ENCODE measurements around the gene TCP1.
"Not testable (repeated sequence)": the region's sequence is repeated elsewhere in the genome, so short reads cannot be mapped to it uniquely, and the experiment has no call there.

The TCP1 gene

DNA sequence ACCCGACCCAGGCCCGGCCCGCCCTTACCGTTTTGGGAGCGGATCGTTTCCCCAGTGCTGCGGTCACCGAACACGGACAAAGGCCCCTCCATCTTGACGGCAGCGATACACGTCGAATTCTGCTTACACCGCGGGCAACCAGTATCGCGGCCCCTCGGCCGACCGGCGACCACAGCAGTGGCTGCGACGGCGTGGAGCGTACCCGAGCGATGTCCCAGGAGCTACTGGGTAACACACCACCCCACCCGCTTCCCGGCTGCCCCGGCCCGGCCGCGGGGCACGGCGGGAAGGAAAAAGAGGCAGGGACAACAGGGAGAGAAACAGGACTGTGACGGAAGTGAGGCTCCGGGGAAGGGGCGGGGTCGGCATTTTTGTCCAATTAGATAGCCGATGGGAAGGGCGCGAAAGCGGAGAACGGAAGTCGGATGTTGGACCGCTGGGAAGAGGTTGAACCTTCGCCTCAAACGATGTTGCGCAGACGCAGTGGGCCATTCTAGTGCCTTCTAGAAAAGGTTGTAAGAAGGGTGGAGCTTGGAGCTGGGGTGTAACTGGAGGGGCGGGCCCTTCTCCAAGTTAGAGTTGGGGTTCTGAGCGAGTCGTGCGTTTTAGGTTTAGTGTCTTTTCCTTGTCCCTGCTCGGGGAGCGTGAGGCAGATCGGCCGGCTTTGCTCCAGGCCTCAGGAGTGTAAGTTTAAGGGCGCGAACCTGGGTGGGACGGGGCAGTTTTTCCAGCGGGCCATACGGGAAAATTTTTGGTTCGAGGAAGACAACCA lies at the start of gene TCP1:
TCP1 (minus strand) TSS at position 226 of the 772 bp plus-strand sequence; CDS start at position 92, 134 bp downstream.
- peak; percentile 99 for DNase-seq (ENCODE audit: low spot score)

- DNase-seq (ENCODE audit: low spot score) = no peak
Observed at GRCh38 chr6:159838020-159838744, 48.8 kb upstream of the TCP1 start.

GRCh38 chr6:159837511-159837910 lies 48.1 kb upstream of the TCP1 start:
- DNase-seq (ENCODE audit: low spot score) = no peak

DNA sequence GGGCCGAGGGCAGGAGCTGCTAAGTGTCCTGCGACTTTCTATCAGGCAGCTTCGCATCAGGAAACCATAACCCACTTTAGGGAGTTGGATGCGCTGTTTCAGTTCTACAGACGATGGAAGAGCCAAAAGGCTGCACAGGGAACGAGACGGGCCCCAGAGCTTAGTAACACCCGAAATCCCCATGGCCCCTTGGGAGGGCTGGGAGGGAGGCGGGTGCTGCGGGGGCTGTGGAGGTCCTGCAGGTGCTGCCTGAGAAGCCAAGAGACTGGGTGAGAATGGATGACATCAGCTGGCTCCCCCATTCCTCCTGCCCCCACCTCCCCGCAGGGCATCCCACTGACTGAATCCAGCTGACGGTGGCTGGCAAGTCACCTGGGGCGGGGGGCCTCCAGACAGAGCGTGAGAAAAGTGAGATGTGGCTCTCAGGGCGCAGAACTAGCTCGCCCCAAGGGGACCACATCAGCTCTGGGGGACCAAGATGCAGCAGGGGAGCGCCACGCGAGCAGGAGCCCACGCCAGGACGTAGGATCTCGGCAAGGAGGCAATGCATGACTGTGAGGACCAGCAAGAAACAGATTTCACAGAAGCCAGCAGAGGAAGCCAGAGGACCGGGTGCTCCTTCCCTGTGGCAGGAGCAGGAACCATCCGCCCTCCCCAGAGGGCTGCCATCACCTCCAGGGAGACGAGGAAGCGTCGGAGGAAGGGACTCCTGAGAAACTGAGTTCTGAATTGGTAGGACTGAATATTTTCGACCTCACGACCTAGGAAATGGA lies 47.5 kb upstream of the TCP1 start:
- DNase-seq (ENCODE audit: low spot score) = no peak

DNA sequence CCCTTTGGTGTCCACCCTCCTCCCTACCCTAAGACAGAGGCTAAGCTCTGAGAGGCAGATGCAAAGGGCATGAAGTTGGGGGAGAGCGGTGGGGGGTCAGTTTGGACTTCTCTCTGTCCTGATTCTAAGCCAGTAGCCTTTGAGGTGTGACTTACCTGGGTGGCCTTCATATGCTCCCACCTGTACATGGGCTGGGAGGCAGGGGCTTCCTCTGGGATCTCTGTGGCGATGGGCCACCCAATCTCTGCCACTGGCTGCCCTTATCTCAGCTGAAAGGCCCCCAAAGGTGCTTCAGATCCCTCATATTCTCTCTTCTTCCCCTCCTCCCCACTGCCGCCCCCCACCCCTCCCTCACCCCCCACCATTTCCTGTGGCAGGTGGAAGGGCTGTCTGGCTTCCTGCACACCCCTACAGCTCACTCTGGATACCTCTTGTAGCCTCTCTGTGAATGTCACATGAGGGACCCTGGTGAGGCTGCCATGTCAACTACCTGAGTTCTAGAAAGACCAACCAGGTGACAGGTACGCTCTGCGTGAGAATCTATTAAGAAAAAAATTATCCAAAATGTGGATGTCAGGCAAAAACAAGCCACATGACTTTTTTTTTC lies 44.7 kb upstream of the TCP1 start:
- DNase-seq (ENCODE audit: low spot score) = no peak

DNA sequence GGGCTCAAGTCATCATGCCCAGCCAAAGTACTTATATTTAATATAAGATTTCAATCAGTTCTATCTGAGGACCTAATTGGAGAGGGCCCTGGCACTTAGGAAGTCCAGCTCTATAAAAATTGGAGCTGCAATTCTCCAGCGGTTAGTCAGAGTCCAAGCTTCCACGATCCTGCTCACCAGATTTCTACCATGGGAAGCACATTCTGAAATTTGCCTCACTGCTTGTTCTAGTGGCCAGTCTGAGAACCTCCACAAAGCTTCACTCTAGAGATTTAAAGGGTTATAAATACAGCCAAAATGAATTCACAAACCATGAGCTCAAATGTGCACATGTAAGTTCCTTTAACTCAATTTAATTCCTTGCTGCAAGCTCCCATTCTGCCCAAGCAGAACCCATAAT lies 44.2 kb upstream of the TCP1 start:
- no peak for DNase-seq (ENCODE audit: low spot score)

- DNase-seq (ENCODE audit: low spot score) = no peak
Observed at GRCh38 chr6:159832946-159833345, 43.5 kb upstream of the TCP1 start.

DNA sequence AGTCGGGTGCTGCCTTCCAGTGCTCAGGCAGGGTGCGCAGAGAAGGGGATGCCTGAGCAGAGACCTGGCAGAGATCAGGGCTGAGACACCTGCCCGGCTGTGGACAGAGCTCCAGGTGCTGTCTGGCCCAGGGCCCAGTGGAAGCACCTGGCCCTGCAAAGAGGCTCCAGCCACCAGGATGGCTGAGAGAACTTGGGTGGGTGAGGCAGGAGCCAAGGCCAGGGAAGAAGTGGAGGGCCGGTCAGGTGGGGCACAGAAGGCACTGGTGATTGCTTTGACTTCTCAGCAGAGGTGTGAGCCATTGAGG lies 41.9 kb upstream of the TCP1 start:
- no peak for DNase-seq (ENCODE audit: low spot score)

DNA sequence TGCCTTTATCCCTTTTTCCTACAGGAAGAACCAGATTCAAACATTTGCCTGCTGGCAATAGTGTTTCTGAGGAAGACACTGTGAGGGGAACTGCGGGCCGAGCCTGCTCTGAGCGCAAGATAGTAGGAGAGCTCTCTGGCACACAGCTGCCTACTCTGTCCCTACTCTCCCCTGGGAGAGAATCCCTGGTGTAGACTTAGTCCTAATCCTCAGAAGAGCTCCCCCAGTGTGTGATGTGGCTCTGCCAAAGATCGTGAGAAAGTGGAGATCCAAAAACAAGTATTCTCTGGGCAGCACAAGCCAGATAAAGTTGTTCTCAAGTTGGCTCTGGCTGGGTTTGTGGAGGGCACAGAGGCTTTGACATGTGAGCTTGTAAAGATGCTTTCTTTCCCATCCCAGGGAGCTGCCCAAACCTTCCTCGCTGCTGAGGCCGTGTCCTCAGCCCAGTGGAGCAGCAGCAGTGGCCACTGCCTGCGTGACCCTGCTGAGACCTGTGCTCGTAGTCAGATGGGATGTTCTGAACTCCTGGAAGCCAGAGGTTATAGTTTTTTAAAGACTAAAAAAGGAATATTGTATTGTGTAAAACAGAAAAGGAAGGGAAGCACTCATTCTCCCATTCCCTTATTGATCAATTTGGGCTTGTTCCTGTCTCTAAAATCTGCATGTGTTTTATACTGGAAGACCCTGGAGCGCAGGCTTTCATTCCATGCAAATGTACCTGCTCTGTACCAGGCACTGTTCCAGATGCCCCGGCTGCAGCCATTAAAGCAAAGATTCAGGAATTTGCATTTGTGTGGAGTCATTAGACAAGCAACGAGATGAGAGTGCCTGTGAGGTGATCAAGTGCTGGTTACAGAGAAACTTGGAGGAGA lies 41.3 kb upstream of the TCP1 start:
- no peak for DNase-seq (ENCODE audit: low spot score)

- no peak for DNase-seq (ENCODE audit: low spot score)
Observed at GRCh38 chr6:159829526-159829925, 40.1 kb upstream of the TCP1 start.

- no peak for DNase-seq (ENCODE audit: low spot score)
Observed at GRCh38 chr6:159828074-159828473, 38.7 kb upstream of the TCP1 start.

DNA sequence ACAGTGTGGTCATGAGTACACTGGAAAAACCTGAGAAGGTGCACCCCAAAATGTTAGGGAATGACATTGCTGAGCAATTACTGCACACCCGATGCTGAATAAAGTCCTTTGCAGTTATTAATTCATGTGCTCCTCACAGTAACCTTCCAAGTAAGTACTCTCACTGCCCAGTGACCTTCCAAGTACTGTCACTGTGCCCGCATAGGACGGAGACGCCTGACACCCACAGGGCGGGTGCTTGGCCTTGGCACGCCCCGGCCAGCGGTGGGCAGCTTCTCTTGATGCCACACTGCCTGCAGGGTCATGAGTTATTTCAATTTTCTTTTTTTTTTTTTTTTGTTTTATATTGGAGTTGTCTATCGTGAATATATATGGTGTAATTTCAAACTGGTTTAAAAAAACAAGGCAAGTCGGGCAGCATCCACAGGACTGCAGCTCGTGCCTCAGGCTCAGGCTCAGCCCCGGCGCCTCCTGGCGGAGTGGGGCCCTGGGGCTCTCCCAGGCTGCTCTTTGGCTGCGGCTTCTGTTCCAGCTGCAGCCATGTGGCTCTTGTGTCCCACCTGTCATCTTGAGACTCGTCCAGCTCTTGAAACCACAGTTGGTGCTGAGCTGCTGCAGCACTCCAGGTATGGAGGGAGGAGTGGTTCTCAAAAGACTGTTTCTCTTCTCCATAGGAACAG lies 37.7 kb upstream of the TCP1 start:
- no peak for DNase-seq (ENCODE audit: low spot score)

DNA sequence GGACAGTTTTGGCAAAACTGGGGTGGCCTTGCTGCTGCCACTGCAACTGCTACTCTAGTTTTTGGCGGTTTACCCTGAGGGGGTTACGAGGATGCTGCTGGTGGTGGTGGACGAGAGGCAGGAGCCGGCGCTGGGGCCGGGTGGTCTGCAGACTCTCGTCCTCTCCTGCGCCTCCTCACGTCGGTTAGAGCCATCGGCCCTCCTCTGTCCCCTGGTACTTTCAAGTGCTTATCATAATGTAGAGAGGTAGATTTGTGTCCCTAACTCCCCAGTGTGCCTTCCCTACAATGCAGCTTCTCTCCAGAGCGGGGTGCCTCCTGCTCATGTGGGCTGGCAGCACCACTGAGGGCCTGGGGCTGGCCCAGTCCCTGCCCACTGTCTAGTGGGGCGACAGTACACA lies 36.6 kb upstream of the TCP1 start:
- no peak for DNase-seq (ENCODE audit: low spot score)

GRCh38 chr6:159824690-159825089 lies 35.3 kb upstream of the TCP1 start:
- not testable (repeated sequence) for DNase-seq (ENCODE audit: low spot score)

GRCh38 chr6:159823953-159824352 lies 34.6 kb upstream of the TCP1 start:
- no peak for DNase-seq (ENCODE audit: low spot score)

- no peak for DNase-seq (ENCODE audit: low spot score)
Observed at GRCh38 chr6:159821726-159822125, 32.3 kb upstream of the TCP1 start.

- no peak for DNase-seq (ENCODE audit: low spot score)
Observed at GRCh38 chr6:159821122-159821521, 31.7 kb upstream of the TCP1 start.

- DNase-seq (ENCODE audit: low spot score) = no peak
Observed at GRCh38 chr6:159819932-159820640, 30.7 kb upstream of the TCP1 start.

DNA sequence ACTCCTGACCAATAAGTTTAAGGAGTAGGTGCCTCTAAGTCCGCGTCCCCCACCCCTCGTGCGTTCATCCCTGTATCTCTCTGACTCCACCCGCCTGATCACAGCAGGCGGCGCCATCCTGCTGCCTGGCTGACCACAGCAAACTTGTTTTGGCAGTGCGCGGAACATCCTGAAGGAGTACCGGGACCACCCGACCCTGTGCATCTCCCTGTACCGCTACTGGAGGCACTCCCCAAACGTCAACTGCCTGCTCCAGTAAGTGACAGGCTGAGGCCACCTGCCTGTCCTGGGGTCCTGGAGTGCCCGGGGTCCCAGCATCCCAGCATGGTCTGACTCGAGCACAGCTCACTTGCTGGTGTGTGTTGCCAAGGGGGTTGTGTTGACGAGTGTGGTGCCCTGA lies 29.7 kb upstream of the TCP1 start:
- no peak for DNase-seq (ENCODE audit: low spot score)

Measured in hematopoietic multipotent progenitor cell treated with erythropoietin and hydrocortisone succinate and interleukin-3 and kit ligand, for 15 days (in vitro differentiated cells).